Stimulated activated CD4-positive, alpha-beta T cell treated with anti-CD3 and anti-CD28 coated beads, Interleukin-1b, Interleukin-23, amount 100 ng/mL, for 4 hours (primary cell): ENCODE results near the gene LENEP.
A peak's percentile ranks its signal among the peaks of the same experiment; 100 is the strongest.

Experiments used
- DNase-seq, 2 donors: peaks; one replicate each; pipeline ENCODE4 v3.0.0-alpha.2; 2020; ENCODE audit warnings: low read depth in 2 of 2

LENEP gene, protein sequence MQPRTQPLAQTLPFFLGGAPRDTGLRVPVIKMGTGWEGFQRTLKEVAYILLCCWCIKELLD

DNA sequence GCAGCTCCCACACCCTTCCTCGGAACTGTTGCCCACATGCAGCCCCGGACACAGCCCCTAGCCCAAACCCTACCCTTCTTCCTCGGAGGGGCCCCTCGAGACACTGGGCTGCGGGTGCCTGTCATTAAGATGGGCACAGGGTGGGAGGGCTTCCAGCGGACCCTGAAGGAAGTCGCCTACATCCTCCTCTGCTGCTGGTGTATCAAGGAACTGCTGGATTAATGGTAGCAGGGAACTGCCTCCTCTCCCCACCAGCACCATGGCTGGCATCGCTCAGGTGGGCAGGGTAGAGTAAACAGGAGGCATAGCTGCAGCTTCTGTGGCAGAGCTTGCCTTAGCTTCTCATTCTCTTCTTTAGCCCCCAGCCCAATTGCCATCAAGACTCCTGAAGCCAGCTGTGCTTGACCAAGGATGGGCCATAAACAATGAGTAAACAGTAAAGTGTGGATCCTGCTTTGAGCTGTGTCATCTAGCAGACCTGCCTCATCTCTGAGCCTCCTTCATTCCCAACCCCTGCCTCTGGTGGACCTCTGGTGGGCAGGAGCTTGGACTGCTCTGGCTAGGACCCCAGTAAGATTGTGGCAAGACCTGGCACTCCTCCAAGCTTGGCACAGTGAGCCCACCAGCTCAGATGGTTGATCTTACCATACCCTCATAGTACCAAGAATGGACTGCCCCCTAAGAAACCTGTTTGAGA is at the start of gene LENEP:
Gene LENEP, plus strand, starts transcription at position 15 of the 697 bp plus-strand sequence. Its CDS starts 22 bp downstream, at position 37.
- DNase-seq: no peak

DNA sequence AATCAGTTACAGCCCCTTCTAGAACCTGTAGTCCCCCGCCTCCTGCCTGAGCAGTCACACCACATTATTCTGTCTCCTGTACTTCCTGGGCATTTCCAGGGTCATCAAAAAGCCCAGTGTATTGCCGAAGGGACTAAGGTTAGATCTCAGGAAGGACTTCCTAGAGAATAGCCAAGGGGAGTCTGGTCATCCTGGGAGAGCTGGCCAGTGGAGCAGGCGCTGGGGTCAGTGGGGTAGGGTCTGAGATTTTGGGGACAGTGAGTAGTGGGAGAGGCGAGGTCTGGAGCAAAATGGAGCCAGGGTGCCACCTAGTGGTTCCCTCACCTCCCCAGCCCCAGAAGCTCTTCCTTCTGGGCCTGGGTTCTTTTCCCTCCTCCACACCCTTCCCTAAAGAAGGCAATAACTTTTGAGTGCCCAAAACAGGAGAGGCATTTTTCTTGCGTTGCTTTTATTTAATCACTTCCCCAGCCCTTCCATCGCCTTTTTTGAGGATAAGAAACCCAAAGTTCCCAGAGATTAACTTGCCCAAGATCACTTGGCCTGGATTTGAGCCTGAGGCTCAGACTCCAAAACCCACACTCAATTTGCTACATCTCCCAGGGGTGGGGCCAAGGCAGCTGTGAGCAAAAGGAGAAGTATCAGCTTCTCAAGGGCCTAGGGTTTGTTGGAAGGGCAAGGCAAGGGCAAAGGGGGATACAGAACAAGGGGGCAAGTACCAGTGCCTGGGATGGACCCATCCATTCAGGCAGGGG is 49.6 kb upstream of the LENEP start:
- peak; percentile 27 to 29 for DNase-seq

DNA sequence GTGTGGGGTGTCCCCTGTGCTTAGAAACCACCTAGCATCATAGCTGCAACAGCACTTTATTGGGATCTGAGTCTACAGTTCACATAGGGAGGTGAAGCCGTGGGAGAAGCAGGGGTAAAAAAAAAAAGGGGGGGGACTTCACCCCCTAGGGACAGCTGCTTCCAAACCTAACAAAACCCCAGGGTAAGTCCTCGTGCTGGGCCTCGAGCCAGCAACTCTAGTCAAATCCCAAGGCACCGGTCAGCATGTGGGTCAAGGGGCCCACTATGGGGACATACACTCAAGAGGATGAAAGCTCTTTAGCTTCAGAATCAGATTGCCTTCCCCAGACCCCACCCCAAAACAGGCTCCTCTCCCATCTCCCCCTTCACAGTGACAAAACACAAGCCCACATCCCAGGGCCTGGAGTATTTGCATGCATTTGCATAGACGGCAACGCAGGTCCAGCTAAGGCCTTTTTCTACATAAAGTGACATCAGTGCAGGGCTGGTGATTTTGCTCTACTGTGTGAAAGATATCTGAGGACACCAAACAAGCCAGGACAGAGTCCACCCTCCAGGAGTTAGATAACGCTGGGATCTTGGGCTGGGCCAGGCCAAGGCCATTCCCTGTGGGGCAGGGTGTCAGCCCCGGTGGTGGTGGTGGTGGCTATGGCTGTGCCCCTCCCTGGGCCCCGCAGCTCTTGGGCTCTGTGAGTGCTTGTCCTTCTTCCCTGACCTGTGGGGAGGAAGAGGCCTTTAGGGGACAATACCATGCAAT is 48.8 kb upstream of the LENEP start:
- no peak for DNase-seq

DNA sequence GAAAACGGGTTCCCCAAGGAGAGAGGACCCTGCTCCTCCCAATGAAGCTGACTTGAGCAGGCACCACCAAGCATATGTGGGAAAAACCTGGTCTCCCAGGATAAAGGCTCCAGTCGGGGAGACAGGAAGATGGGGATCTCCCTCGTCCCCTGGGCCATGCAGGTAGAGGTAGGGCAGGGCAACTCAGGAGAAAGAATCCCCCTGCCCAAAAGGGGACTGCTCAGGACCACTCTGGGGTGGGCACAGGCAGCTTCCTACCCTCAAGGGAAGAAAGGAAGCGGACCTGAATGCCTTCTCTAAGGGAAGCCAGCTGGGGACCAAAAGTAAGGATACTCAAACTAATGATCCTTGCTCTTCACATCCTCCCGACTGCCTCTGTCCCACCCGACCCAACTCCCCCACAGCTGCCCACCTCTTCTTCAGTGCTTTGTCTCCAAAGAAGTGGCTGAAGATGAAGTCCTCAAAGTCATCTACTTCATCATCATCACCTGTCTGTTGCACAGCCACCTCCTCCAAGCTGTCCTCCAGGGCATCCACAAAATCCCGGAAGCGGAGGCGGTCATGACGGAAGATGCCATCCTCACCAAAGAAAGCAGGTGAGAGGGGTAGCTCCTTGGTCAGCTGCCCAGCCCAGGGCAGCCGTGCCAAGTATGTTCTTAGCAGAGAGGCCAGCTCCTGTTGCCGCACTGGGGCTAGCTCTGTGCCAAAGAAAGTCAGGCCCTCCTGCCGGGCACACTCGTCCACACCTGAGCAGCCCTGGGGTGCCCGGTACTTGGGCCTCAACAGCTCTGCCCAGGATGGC is 48.0 kb upstream of the LENEP start:
- no peak for DNase-seq

DNA sequence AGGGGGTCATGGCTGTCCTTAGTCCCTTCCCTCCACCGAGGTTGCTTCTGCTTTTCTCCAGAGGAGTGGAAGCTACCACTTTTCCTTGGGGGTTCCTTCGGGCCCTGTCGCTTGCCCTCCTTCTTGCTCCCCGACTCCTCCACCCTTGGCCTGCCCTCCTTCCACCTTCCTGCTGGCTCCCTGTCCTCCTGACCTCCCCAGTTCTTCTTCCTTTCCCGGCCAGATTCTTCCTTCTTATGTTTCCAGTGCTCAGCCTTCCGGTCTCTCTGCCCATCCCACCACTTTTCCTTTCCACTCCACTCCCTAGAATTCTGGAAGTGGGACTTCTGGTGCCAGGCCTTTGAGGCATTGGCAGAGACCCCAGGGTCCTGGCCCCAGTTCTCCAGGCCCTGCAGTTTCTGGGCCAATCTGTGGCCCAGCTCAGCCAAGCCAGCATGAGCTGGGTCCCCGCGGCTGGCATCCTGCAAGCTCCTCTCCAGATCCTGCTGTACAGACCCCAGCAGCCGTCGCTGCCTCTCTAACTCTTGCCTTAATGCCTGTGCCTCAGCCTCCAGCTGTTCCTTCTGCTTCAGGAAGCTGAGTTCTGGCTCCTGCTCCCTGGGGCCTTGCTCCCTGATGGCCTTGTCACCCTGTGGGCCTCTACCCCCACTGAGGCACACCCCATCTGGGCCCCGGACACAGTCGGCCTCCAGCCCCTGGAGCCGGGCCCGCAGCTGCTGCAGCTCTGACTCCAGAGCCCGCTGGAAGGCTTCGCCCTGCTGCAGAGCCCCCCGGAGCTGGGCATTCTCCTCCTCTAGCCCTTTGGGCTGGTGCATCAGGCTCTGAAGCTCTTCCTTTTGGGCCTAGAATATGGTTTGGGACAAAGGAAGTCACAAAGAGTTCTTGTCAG is 47.2 kb upstream of the LENEP start:
- DNase-seq: no peak

DNA sequence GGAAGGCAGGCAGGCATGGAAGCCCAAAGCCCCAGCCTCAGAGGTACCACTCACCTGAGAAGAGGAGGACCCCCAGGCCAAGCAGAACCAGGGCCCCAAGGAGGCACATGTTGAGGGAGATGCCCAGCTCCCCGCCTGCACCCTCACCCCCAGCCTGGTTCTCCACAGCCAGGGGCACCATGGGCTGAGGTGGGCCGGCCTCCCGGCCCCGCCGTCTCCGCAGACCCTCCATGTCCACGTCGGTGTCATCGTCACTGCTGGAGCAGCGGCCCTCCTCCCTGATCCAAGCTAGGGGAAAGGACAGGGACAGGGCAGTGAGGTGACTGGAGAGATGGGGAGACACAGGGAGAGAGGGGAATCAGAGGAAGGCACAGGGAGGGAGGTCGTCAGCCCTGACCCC is 45.3 kb upstream of the LENEP start:
- no peak for DNase-seq

DNA sequence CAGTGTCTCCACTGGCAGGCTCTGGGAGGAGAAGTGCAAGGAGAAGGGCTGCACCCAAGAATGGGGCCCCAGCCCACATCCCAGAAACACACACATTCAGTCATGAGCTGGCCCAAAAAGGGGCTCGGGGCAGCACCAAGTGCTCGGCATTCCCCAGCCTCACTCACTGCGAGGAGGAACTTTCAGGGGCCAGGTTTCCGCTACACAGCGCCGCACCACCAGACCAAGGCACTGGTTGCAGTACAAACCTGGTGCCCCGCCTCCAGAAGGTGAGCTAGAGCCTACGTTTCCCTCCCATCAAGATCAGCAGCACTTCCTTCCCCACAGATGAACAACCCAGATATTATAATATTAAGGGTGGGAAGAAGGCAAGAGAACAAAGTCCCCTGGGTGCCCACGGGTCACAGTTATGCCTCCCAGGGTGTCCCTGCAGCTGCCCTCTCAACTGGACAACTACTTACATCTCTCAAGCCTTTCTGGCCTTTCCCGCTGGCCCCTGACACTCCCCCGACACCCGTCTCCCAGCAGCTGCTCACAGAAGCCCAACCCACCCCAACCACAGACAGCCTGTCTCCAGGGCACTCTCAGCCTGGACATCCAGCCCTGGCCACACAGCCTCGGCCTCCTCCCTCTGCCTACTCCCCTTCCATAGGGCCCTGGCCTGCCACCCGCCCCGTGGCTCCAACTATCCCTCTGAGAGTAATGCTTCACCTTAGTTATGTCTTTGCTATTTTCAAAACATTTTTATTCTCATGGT is 41.3 kb upstream of the LENEP start:
- DNase-seq: peak in 1 of 2 donors; percentile 52

DNA sequence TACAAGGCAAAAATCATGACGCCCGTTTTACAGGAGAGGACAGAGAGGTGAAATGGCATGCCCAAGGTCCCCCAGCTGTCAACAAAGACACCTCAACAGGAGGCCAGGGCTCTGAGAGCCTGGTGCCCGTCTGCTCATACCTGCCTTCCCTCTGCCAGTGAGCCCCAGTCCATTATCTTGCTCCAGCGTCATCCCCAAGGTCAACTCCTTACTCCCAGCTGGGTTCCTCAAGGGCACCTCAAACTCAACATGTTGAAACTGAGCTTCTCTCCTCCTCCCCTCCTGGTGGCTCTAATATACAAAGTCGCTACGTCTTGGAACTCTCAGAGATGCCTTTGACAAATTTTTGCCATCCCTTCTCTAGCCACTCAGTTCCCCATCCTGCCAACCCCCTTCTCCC is 40.7 kb upstream of the LENEP start:
- no peak for DNase-seq

DNA sequence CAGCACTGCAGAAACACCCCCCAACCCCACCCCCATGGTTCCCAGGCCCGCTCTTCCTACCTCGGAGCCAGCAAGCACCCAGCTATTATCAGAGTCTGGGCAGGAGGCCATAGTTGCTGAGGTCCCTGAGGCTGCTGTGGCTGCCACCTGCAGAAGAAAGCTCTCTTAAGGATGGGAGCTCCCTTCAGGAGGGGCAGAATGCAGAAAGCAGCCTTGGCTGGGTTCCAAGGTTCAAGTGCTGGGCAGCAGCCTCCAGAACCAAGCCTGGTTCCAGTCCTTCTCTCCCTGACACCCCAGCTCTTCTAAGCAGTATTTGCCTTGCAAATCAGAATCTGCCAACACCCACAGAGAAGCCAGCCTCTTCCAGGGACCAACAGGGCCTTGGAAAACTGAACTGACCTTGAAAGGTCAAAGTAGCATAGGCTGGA is 39.8 kb upstream of the LENEP start:
- DNase-seq: no peak

DNA sequence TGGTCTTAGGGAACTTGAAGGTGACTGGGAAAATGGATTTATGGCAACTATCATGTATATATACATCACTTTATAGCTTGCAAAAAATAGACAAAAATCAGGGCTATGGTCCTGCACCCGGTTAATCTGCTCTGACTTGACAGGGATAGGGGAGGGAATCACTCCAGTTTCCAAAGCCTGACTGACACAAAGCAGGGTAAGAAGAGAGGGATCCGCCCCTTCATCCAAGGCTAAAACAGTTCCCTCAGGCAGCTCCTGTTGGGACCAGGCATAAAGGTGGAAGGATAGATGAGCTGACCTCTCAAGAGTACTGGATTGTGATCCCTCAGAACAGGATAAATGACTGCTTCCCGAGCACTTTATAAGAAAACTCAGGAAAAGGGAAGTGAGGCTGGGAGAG is 38.8 kb upstream of the LENEP start:
- DNase-seq: no peak

DNA sequence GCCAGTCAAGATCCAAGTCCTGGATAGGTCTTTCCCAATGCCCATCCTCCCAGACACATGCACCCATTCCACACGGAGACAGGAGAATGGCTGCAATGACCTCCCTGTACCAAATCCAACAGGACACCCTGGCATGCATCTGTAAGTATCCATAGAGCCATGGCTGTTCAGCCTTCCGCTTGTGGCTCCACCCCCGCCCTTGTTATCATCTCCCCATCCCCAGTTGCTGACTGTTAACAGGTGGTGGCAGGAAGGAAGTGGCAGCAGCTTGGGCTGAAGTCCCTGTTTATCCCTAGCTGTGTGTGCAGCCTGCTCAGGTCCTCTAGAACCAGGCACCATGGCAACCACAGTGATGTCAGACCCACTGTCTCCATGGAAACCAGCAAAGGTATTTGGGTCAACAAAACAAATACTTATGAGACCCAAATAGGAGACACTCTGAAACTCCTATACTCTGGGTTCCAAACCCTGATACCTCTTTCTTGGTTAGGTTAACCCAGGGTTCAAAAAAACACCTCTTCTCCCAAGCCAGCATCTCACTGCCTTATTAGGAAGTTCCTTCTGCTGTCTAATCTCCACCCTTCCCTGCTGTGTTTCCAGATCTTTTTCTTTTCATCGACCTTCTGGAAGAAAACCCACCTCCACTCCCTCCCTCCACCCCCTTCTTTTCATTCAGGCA is 38.2 kb upstream of the LENEP start:
- DNase-seq: peak; percentile 26 to 51

DNA sequence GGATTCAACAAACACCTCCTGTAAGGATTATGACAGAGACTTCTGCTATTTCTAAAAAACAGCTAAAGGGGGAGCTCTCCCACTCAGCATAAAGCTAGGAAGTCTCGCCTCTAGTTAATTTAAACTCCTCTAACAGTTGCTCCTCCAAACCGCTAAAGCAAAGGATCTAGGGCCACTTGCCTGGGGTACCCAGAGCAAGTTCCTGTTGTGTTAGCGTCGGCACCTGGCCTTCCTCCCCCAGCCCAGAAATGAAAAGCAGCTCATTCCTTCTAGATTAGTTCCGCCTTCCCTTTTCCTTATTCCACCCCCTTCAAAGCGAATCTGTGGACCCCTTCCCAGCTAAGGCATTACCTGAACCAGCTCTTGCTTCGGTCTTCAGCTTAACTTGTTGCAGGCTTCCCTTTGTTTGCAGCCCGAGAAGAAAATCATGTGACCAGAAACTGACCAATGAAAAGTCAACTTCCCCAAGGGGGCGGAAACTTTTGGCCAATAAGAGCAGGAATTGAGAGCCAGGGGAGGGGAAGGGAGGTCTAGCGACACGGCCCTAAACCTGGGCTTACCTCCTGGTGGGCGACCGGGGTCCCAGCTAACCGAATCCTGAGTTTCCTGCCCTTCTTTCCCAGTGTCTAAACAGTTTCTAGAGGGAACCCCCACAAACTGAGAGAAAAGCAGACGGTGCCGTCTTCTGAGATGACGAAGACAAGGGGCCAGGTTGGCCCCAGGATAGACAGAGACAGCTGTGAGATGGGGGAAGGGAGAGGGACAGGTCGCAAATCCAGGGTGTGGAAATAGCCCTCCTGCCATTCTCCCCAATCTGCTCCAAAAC is 37.5 kb upstream of the LENEP start, which contains the start of gene PBXIP1:
Gene PBXIP1, minus strand, starts transcription at position 382 of the 826 bp plus-strand sequence. CDS start 2,378 bp downstream, outside the sequence.
- DNase-seq: peak; percentile 42 to 69

DNA sequence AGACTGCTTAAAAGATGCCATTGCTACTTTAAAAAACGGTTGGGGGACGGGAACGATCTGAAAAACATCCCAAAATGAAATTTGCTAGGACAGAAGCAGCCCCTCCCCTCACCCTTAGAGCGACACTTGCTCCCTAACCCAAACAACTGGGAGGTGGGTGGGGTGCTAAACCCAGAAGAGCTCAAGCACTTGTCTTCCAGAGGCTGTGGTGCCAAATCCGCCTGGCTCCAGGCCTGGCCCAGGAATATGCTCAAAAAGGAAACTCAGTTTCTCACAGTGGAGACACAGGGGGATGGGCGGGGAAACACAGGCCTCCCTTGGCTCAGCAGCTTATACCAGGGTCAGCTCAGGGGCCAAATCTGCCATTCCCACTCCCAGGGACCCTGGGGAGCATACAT is 36.8 kb upstream of the LENEP start:
- no peak for DNase-seq

DNA sequence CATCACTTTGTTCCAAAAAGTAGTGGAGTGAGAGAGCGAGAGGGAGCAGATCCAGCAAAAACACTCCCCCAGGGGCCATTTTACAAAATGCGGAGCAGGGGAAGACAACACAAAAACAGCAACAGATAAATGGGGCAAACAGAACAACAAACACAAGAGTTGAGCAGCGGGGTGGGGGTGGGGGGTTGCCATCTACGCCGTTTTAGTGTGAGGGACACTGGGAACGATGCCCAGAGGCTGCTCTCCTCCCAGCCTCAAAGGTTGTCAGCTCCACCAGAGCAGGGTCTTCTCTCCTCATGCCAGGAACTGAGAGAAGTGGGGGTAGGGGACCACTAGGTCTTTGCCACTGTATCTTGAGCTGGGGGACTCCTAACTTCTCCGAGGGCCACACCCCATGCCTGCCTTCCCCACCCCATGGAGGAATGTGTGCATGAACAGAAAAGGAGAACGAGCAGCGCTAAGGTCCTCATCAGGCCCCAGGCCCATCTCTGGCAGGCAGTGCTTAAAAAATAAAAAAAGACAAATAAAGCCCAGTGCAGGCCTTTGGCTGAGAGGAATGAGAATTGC is 36.2 kb upstream of the LENEP start:
- no peak for DNase-seq

DNA sequence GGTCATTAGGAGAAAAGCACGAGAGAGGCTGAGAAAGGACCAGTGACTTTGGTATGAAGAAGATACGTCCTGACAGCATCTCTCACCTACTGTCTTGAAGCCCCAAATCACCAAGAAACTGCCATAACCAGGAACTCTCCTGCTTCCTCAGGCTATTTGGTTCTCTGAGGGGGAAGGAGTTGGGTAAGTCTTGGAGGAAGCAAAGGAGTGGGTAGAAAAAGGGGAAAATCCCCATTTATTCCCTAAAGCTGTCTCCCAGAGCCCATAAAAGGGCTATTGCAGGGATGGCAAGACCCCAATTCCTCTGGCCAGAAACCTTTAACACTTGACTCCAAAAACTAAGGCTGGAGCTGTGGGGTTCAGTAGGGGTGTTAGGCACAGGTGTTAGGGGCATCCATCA is 35.4 kb upstream of the LENEP start:
- DNase-seq: no peak

DNA sequence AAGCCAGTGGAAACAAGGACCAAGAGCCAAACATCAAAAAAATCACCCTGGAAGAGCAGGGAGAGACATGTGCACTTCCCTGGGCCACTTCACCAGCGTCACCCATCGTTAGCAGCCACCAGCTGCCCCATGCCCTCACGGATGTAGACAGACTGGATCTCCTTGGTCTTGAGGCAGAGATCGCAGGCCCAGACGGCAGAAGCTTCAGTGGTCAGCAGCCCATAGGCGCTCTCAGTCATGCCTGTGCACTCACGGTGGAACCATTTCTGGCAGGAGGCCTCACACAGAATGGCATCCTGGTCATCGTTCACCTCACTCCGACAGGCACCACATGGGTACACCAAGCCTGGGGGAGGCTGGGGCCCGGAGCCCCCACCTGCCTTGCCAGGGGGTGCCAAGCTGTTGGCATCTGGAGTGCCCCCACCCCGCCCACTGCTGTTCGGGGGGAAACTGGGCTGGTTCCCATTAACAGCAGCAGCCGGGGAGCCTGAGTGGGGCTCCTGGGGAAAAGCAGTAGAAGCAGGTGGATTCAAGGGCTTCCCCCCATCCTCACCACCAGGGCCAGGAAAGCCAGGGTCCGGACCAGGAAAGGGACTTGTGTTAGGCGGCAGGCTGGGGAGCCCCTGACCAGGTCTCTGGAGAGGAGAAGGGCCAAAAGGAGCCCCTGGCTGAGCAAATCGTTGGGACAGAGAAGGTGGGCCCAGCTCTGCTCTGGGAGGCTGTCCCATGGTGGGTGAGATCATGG is 34.5 kb upstream of the LENEP start:
- no peak for DNase-seq

DNA sequence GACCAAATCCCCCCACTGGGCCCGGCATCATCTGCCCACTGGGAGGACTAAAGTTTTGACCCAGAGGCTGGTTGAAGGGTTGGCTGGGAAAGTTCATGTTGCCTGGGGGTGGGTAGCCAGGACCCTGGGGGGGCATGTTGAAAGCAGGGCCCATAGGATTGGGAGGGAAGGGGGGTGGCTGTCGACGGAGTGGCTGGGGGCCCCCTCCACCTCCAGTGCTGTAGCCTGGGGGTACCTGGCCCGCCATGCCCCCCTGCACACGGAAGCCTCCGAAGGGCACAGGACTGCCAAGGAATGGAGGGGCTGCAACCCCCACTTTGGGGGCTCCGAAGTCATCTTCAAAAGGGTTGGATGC is 34.0 kb upstream of the LENEP start:
- DNase-seq: no peak
